KOPT-K1 (cell line): ENCODE data around the gene GDAP2.

Experiments
- H3K27ac ChIP-seq: fragments of 200-600 bp; sonication (generic); 2 replicates; pipeline ENCODE4 v1.5.1; 2016; ENCODE audit warnings: antibody characterized with exemption, mild to moderate bottlenecking, low read depth, low read length; ENCODE audit not compliant: poor library complexity, severe bottlenecking
- H3K36me3 ChIP-seq: fragments of 200-600 bp; sonication (generic); 2 replicates; pipeline ENCODE4 v1.5.1; 2017; ENCODE audit warnings: antibody characterized with exemption, mild to moderate bottlenecking, low read length, moderate library complexity; ENCODE audit not compliant: insufficient read depth
- H3K9me3 ChIP-seq: fragments of 200-600 bp; sonication (generic); 2 replicates; pipeline ENCODE4 v1.5.1; 2017; ENCODE audit warnings: antibody characterized with exemption, low read length, mild to moderate bottlenecking; ENCODE audit not compliant: insufficient read depth, poor library complexity, severe bottlenecking

Gene GDAP2

GRCh38 chr1:117817629-117818028 is 111.8 kb downstream of the GDAP2 start:
- peaks cover 13% of the 10 kb centered on the region for H3K9me3 ChIP-seq
- no peaks in the 10 kb centered on the region for H3K36me3 ChIP-seq
- H3K27ac ChIP-seq, result no peak overlapping the region

- H3K27ac ChIP-seq, result no peak overlapping the region
These were observed 113.5 kb downstream of the GDAP2 start for GRCh38 chr1:117815926-117816325.

GRCh38 chr1:117814856-117815797 is 114.3 kb downstream of the GDAP2 start:
- Histone ChIP-seq H3K9me3 (no peaks in the 10 kb centered on the region), H3K36me3 (no peaks in the 10 kb centered on the region), H3K27ac (no peak overlapping the region)

More at GRCh38 chr1:117815926-117816325, 113.5 kb downstream of the GDAP2 start:
- H3K36me3 ChIP-seq, result no peaks in the 10 kb centered on the region
- H3K9me3 ChIP-seq, result peaks cover under 1% of the 10 kb centered on the region
